Fibroblast of lung (primary cell): ENCODE measurements around the gene TOMM40.

Experiments
- EZH2 ChIP-seq: IDR thresholded peaks from 2 replicates; pipeline ENCODE4 v1.5.1; 2012; ENCODE audit warnings: low read length, control low read depth, mild to moderate bottlenecking; ENCODE audit errors: missing control alignments
- TF ChIP-seq, protein P1 (sequence below), 2 donors: IDR thresholded peaks in 1 of 2; conservative IDR thresholded peaks in 1 of 2; 1 replicate in 1 of 2; 2 replicates in 1 of 2; pipeline ENCODE4 v1.5.1; 2011 to 2012; ENCODE audit warnings: low read length in 2 of 2, control low read depth in 1 of 2, inconsistent platforms in 1 of 2, low read depth in 1 of 2, mild to moderate bottlenecking in 1 of 2

DNA sequence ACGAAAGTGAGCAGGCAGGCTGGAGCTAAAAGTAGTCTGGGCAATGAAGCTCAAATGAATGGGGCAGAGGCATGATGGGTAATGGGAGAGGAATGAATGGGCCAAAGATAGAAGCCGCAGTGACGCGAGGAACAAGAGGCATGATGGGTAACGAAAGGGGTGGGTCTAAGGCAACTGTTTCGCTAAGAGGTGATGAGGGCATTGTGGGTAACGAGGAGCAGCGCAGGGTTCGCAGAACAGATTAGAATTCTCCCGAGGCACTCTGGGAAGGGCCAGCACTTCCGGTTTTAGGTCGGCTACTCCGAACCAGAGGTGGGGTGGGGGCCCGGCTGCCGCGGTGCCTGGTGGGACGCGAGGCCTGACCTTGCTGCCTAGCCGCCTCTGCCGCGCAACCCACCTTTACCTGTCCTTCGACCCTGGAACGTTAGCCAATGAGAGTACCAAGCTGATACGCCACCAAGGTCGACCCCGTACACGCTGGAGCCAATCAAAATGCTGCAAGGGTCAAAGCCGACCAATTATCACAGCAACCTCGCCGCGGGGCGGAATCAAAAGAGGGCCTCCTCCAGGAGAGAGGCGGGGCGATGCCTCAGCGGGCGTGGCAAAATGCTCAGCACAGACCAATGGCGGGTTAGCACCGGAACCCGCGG, 563 bp upstream of the TOMM40 start:
- TF ChIP-seq, protein P1, sequence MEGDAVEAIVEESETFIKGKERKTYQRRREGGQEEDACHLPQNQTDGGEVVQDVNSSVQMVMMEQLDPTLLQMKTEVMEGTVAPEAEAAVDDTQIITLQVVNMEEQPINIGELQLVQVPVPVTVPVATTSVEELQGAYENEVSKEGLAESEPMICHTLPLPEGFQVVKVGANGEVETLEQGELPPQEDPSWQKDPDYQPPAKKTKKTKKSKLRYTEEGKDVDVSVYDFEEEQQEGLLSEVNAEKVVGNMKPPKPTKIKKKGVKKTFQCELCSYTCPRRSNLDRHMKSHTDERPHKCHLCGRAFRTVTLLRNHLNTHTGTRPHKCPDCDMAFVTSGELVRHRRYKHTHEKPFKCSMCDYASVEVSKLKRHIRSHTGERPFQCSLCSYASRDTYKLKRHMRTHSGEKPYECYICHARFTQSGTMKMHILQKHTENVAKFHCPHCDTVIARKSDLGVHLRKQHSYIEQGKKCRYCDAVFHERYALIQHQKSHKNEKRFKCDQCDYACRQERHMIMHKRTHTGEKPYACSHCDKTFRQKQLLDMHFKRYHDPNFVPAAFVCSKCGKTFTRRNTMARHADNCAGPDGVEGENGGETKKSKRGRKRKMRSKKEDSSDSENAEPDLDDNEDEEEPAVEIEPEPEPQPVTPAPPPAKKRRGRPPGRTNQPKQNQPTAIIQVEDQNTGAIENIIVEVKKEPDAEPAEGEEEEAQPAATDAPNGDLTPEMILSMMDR (conservative IDR thresholded peaks at IDR 0.05 in 1 of 2, IDR thresholded peaks at IDR 0.05 in 1 of 2; ENCODE audit: low read depth in 1 of 2, low read length in 2 of 2), result no peak
- no peak for TF ChIP-seq EZH2
